Mesodermal cell (in vitro differentiated cells): ENCODE results near the gene GPR25.

ENCODE experiments used
- H3K27ac ChIP-seq: 2 replicates; pipeline ENCODE4 v1.7.0; 2013; ENCODE audit warnings: mild to moderate bottlenecking, low read depth, low read length, moderate library complexity; ENCODE audit not compliant: severe bottlenecking
- H3K36me3 ChIP-seq: 2 replicates; pipeline ENCODE4 v1.7.1; 2013; ENCODE audit warnings: mild to moderate bottlenecking, low read length, moderate library complexity; ENCODE audit not compliant: control insufficient read depth, insufficient read depth
- H3K4me1 ChIP-seq: one replicate; pipeline ENCODE4 v1.7.1; 2013; ENCODE audit warnings: mild to moderate bottlenecking, low read length; ENCODE audit not compliant: insufficient read depth, control insufficient read depth, poor library complexity, severe bottlenecking
- H3K4me3 ChIP-seq: 2 replicates; pipeline ENCODE4 v1.7.0; 2013; ENCODE audit warnings: low read length, control low read depth, mild to moderate bottlenecking; ENCODE audit not compliant: insufficient read depth, poor library complexity, severe bottlenecking; ENCODE audit errors: extremely low read depth
- H3K9me3 ChIP-seq: 2 replicates; pipeline ENCODE4 v1.7.1; 2013; ENCODE audit warnings: mild to moderate bottlenecking, low read length, moderate library complexity; ENCODE audit not compliant: control insufficient read depth
- WGBS, 2 experiments: methylation state at CpG; one replicate each; pipeline ENCODE4 v1.1.5; 2013; ENCODE audit warnings: missing lambda C conversion rate in 2 of 2; ENCODE audit not compliant: insufficient coverage in 2 of 2; 5-methylcytosine and 5-hydroxymethylcytosine counted together

Gene GPR25

DNA sequence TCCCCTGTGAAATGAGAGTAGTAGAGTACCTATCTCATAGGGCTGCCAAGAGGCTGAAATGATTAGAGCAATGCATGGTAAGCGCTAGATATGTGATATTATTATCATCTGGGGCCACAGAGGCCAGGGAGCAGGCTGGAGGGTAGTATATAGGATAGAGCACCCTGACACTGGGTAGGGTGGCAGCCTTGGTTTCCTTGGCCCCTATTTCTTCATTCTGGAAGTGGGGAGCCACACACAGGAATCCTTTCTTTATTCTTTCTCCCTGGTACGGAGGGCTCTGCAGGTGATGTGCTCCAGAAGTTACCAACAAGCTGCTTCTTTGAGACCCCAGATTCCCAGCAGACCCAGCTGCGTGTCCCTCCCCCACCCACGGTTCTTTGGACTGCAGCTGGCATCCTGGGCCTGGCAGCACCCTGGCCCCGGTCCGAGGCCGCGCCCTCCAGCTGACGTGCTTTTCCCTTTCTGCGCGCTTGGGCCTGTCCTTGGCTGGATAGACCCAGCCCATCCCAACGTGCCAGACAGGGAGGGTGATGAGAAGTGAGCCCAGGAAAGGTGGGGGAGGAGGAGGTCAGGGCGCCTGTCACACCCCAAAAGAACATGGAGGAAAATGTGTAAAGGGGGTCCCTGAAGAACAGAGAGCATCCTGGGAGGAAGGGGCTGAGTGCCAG lies 40.1 kb downstream of the GPR25 start:
- WGBS, 2 experiments = 90 to 92% methylated on average over 9 to 11 of the region's 13 CpGs
- Histone ChIP-seq H3K36me3 (peaks cover 58% of the 10 kb centered on the region), H3K4me3 (no peak overlapping the region), H3K9me3 (no peaks in the 10 kb centered on the region), H3K27ac (no peak overlapping the region), H3K4me1 (peaks cover 3% of the 10 kb centered on the region)

DNA sequence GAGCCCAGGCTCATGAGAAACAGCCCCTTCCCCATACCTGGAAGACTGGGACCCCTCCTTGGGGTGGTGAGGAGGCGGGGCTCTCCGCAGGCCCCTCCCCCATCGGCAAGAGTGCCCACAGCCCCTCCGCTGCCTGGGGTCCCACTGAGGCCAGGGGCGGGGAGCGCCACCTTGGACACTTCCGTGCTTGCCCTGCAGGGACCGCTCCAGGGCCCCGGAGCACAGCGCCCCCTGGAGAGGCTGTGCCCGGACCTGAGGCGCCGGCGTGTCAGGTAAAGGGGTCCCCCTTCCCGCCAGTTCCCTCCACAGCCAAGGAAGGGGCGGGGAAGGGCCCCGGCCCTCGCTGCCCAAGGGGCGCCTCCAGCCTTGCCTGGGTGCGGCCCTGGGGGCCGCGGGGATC lies 43.4 kb downstream of the GPR25 start:
- Histone ChIP-seq H3K4me3 (no peak overlapping the region), H3K27ac (no peak overlapping the region), H3K9me3 (no peaks in the 10 kb centered on the region), H3K4me1 (peaks cover 3% of the 10 kb centered on the region), H3K36me3 (peaks cover 25% of the 10 kb centered on the region)
- 86 to 87% methylated on average over 13 to 15 of the region's 22 CpGs for WGBS, 2 experiments

- Histone ChIP-seq H3K4me3 (no peak overlapping the region), H3K36me3 (peaks cover 21% of the 10 kb centered on the region), H3K9me3 (no peaks in the 10 kb centered on the region), H3K4me1 (peaks cover 3% of the 10 kb centered on the region), H3K27ac (no peak overlapping the region)
- WGBS, 2 experiments = 91 to 93% methylated on average over 6 to 11 of the region's 11 CpGs
Observed at GRCh38 chr1:200916681-200917080, 43.9 kb downstream of the GPR25 start.

DNA sequence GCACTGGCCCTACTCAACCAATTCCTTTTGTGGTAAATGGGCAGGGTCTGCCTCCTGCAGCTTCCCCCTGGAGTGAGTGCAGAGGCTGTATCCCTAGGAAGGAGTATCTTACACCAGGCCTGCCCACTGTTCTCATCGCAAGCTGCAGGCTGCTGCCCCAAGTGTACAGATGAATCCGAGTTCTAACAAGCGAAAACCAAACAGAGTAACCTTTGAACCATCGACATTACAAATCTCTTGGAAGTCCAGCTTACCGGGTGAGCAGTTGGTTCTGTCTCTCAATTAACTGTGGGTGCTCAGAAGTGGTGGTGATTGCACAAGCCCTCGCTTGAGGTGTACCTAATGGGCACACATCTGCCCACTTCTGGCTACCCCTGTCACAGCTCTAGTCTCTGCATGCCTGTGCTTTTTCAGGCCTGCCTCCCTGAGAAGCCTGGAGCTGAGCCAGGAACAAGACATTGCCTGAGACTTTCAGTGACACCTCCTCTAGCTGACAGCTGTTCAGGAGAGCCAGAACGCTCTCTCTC lies 44.6 kb downstream of the GPR25 start:
- Histone ChIP-seq H3K36me3 (peaks cover 15% of the 10 kb centered on the region), H3K9me3 (no peaks in the 10 kb centered on the region), H3K4me3 (no peak overlapping the region), H3K4me1 (peaks cover 3% of the 10 kb centered on the region), H3K27ac (no peak overlapping the region)
- 94% methylated on average over 5 to 6 of the region's 7 CpGs for WGBS, 2 experiments

DNA sequence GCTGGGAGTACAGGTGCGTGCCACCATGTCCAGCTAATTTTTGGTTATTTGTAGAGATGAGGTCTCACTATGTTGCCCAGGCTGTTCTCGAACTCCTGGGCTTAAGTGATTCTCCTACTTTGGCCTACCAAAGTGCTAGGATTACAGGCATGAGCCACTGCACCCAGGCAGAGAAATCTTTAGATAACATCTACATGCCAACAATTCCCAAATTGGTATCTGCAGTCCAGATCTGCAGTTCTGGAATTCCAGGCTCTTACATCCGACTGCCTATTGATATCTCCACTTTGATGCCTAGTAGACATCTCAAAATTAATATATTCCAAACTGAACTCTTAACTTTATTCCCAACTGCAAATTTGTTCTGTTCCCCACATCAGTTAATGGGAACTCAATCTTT lies 45.2 kb downstream of the GPR25 start:
- 88 to 97% methylated on average over 2 of the region's 3 CpGs for WGBS, 2 experiments
- no peak overlapping the region for H3K4me3 ChIP-seq

GRCh38 chr1:200919386-200919785 lies 46.6 kb downstream of the GPR25 start:
- Histone ChIP-seq H3K4me3 (no peak overlapping the region), H3K36me3 (peaks cover 3% of the 10 kb centered on the region), H3K9me3 (no peaks in the 10 kb centered on the region), H3K4me1 (peaks cover 3% of the 10 kb centered on the region), H3K27ac (no peak overlapping the region)
- 91 to 100% methylated on average over 2 of the region's 2 CpGs for WGBS, 2 experiments

More for the DNA sequence above, 45.2 kb downstream of the GPR25 start:
- Histone ChIP-seq H3K4me1 (peaks cover 3% of the 10 kb centered on the region), H3K36me3 (peaks cover 8% of the 10 kb centered on the region), H3K9me3 (no peaks in the 10 kb centered on the region), H3K27ac (no peak overlapping the region)

GRCh38 chr1:200921571-200922110 lies 48.9 kb downstream of the GPR25 start:
- Histone ChIP-seq H3K36me3 (no peaks in the 10 kb centered on the region), H3K4me3 (no peak overlapping the region), H3K27ac (no peak overlapping the region), H3K4me1 (peaks cover 3% of the 10 kb centered on the region), H3K9me3 (no peaks in the 10 kb centered on the region)
- WGBS, 2 experiments = 77 to 78% methylated on average over 8 to 9 of the region's 9 CpGs

- 83 to 90% methylated on average over 1 to 2 of the region's 2 CpGs for WGBS, 2 experiments
- Histone ChIP-seq H3K4me3 (no peak overlapping the region), H3K9me3 (no peaks in the 10 kb centered on the region), H3K4me1 (peaks cover under 1% of the 10 kb centered on the region), H3K36me3 (no peaks in the 10 kb centered on the region), H3K27ac (no peak overlapping the region)
Observed at GRCh38 chr1:200922406-200922805, 49.6 kb downstream of the GPR25 start.

- H3K36me3 ChIP-seq = no peaks in the 10 kb centered on the region
- no peak overlapping the region for H3K27ac ChIP-seq
- no peak overlapping the region for H3K4me3 ChIP-seq
- WGBS, 2 experiments = no CpG with 5 or more reads among the region's 1 CpG
- H3K4me1 ChIP-seq = no peaks in the 10 kb centered on the region
- no peaks in the 10 kb centered on the region for H3K9me3 ChIP-seq
Observed at GRCh38 chr1:200923601-200924000, 50.8 kb downstream of the GPR25 start.
